Activated CD4-positive, alpha-beta T cell treated with anti-CD3 and anti-CD28 coated beads for 1 hour (primary cell): ENCODE measurements around the gene HUNK.
"Not testable (repeated sequence)": the region's sequence is repeated elsewhere in the genome, so short reads cannot be mapped to it uniquely, and the experiment has no call there.

Experiments used
- DNase-seq: peaks from one replicate; pipeline ENCODE4 v3.0.0-alpha.2; 2020

Gene HUNK

GRCh38 chr21:31924548-31924947, 51.7 kb downstream of the HUNK start:
- no peak for DNase-seq

GRCh38 chr21:31926498-31926897, 53.7 kb downstream of the HUNK start:
- DNase-seq: no peak

GRCh38 chr21:31927689-31928353, 55.0 kb downstream of the HUNK start:
- no peak for DNase-seq

- DNase-seq: no peak
These were observed 55.8 kb downstream of the HUNK start for GRCh38 chr21:31928656-31929055.

- DNase-seq: no peak
These were observed 56.7 kb downstream of the HUNK start for GRCh38 chr21:31929548-31929947.

GRCh38 chr21:31930001-31930400, 57.2 kb downstream of the HUNK start:
- no peak for DNase-seq

- DNase-seq: no peak
These were observed 59.0 kb downstream of the HUNK start for GRCh38 chr21:31931644-31932469.

GRCh38 chr21:31932470-31932764, 59.6 kb downstream of the HUNK start:
- no peak for DNase-seq

- no peak for DNase-seq
These were observed 64.5 kb downstream of the HUNK start for GRCh38 chr21:31937303-31937702.

- DNase-seq: no peak
These were observed 65.8 kb downstream of the HUNK start for GRCh38 chr21:31938330-31939301.

GRCh38 chr21:31941694-31942093, 68.9 kb downstream of the HUNK start:
- DNase-seq: no peak

GRCh38 chr21:31943561-31943960, 70.7 kb downstream of the HUNK start:
- DNase-seq: no peak

- DNase-seq: no peak
These were observed 72.3 kb downstream of the HUNK start for GRCh38 chr21:31945141-31945540.

GRCh38 chr21:31945546-31945945, 72.7 kb downstream of the HUNK start:
- no peak for DNase-seq

- no peak for DNase-seq
These were observed 73.4 kb downstream of the HUNK start for GRCh38 chr21:31946231-31946630.

- DNase-seq: not testable (repeated sequence)
These were observed 74.2 kb downstream of the HUNK start for GRCh38 chr21:31946876-31947550.

GRCh38 chr21:31948676-31949075, 75.9 kb downstream of the HUNK start:
- DNase-seq: no peak

- DNase-seq: no peak
These were observed 80.0 kb downstream of the HUNK start for GRCh38 chr21:31952828-31953227.

- DNase-seq: no peak
These were observed 84.8 kb downstream of the HUNK start for GRCh38 chr21:31957631-31958030.

GRCh38 chr21:31959881-31960280, 87.1 kb downstream of the HUNK start:
- DNase-seq: no peak

GRCh38 chr21:31961027-31961426, 88.2 kb downstream of the HUNK start:
- DNase-seq: no peak

- no peak for DNase-seq
These were observed 88.9 kb downstream of the HUNK start for GRCh38 chr21:31961704-31962103.

GRCh38 chr21:31964692-31965091, 91.9 kb downstream of the HUNK start:
- no peak for DNase-seq
